Panc1 (cell line): Measurements from ENCODE around the gene TAS2R1.
"Not testable (repeated sequence)": the region's sequence is repeated elsewhere in the genome, so short reads cannot be mapped to it uniquely, and the experiment has no call there.

Source experiments
- POLR2AphosphoS5 ChIP-seq: IDR thresholded peaks from 2 replicates; pipeline ENCODE4 v1.6.1; 2012; ENCODE audit warnings: mild to moderate bottlenecking, low read depth, low read length, moderate library complexity
- TF ChIP-seq, protein P1 (sequence below): fragments of 450-650 bp; IDR thresholded peaks from 2 replicates; pipeline ENCODE4 v1.5.1; 2017; ENCODE audit warnings: mild to moderate bottlenecking

GRCh38 chr5:9598329-9598728, 31.8 kb downstream of the TAS2R1 start:
- TF ChIP-seq, protein P1, sequence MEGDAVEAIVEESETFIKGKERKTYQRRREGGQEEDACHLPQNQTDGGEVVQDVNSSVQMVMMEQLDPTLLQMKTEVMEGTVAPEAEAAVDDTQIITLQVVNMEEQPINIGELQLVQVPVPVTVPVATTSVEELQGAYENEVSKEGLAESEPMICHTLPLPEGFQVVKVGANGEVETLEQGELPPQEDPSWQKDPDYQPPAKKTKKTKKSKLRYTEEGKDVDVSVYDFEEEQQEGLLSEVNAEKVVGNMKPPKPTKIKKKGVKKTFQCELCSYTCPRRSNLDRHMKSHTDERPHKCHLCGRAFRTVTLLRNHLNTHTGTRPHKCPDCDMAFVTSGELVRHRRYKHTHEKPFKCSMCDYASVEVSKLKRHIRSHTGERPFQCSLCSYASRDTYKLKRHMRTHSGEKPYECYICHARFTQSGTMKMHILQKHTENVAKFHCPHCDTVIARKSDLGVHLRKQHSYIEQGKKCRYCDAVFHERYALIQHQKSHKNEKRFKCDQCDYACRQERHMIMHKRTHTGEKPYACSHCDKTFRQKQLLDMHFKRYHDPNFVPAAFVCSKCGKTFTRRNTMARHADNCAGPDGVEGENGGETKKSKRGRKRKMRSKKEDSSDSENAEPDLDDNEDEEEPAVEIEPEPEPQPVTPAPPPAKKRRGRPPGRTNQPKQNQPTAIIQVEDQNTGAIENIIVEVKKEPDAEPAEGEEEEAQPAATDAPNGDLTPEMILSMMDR, result not testable (repeated sequence)
- TF ChIP-seq POLR2AphosphoS5, result not testable (repeated sequence)
